ENCODE data around the gene ZNF574. TPM values are rescaled to one million over a fixed set of nuclear protein-coding genes. Genes with fewer than 3 reads are reported as not detected.
A peak's percentile ranks its signal among the peaks of the same experiment; 100 is the strongest.

The ZNF574 gene
- total RNA-seq, 1 donor from 2014 or later, result 20.0 TPM

DNA sequence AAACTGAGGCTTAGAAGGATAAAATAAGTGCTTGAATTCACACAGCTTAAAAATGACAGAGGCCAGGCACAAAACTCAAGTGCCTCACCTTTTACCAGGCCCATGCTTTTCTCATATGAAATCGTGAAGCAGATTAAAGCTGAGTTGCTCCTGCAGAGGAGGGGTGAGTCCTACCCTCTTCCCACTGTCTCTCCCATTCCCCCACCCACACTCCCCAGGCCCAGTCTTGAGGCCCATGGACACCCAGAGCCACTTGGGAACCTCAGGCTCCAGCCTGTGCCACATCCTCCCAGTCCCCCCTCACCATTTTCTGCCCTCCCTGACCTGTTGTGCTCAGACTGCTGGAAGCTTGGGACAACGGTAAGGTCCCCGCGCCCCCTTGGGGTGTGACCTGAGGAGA lies 17.5 kb downstream of the ZNF574 start:
- Histone ChIP-seq H3K4me2 (ENCODE audit: low read length) (no peak overlapping the region), H2AFZ (ENCODE audit: low read depth, low read length) (no peak overlapping the region), H3K9me3 (ENCODE audit: insufficient read depth, low read depth, low read length) (no peaks in the 10 kb centered on the region), H3K79me2 (ENCODE audit: insufficient read depth, low read length) (no peaks in the 10 kb centered on the region), H4K20me1 (ENCODE audit: insufficient read depth, low read length) (no peaks in the 10 kb centered on the region), H3K4me3 (ENCODE audit: insufficient read depth, low read depth, low read length) (no peak overlapping the region), H3K27me3 (ENCODE audit: insufficient read depth, low read length) (no peaks in the 10 kb centered on the region), H3K36me3 (ENCODE audit: insufficient read depth, low read length) (no peaks in the 10 kb centered on the region), H3K27ac (ENCODE audit: low read depth, low read length) (no peak overlapping the region), H3K9ac (ENCODE audit: low read length) (no peak overlapping the region), H3K4me1 (ENCODE audit: insufficient read depth, low read length) (peaks cover 11% of the 10 kb centered on the region)
- Mint-ChIP-seq H3K27ac (ENCODE audit: unreplicated experiment) (no peak overlapping the region), H3K9me3 (ENCODE audit: unreplicated experiment) (no peaks in the 10 kb centered on the region), H3K36me3 (ENCODE audit: low read depth, unreplicated experiment) (peaks cover 4% of the 10 kb centered on the region), H3K27me3 (ENCODE audit: low read depth, unreplicated experiment) (peaks cover 10% of the 10 kb centered on the region), H3K4me1 (ENCODE audit: low read depth, unreplicated experiment) (peaks cover 17% of the 10 kb centered on the region), H3K4me3 (ENCODE audit: unreplicated experiment) (no peak overlapping the region)
- TF ChIP-seq, protein P1, sequence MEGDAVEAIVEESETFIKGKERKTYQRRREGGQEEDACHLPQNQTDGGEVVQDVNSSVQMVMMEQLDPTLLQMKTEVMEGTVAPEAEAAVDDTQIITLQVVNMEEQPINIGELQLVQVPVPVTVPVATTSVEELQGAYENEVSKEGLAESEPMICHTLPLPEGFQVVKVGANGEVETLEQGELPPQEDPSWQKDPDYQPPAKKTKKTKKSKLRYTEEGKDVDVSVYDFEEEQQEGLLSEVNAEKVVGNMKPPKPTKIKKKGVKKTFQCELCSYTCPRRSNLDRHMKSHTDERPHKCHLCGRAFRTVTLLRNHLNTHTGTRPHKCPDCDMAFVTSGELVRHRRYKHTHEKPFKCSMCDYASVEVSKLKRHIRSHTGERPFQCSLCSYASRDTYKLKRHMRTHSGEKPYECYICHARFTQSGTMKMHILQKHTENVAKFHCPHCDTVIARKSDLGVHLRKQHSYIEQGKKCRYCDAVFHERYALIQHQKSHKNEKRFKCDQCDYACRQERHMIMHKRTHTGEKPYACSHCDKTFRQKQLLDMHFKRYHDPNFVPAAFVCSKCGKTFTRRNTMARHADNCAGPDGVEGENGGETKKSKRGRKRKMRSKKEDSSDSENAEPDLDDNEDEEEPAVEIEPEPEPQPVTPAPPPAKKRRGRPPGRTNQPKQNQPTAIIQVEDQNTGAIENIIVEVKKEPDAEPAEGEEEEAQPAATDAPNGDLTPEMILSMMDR (IDR thresholded peaks at IDR 0.05; ENCODE audit: insufficient read depth, low read depth, low read length), result no peak
- no peak for TF ChIP-seq EZH2 (IDR thresholded peaks at IDR 0.05; ENCODE audit: insufficient read depth, low read length)
- no peak for DNase-seq (ENCODE audit: low read depth)
- FAIRE-seq, result no peak

DNA sequence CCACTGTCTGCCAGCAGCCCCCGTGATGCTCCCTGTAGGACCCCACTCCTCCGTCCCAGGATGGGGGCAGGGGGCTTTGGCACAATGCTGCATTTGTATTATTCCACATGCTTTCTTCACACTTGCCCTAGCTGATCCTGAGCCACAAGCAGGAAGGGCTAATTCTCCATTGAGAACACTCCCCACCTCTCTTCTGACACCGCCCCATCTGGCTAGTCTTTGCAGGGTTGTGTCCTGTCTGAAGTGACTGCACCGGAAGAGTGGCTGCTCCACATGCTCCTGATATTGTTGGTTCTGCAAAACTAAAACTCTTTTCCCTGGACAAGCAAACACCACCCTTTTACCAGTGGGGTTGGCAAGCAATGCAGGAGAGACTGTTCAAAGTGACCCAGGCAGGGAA lies 18.0 kb downstream of the ZNF574 start:
- Mint-ChIP-seq H3K36me3 (ENCODE audit: low read depth, unreplicated experiment) (peaks cover 4% of the 10 kb centered on the region), H3K4me1 (ENCODE audit: low read depth, unreplicated experiment) (peaks cover 13% of the 10 kb centered on the region), H3K4me3 (ENCODE audit: unreplicated experiment) (peak overlapping the region; percentile 41), H3K9me3 (ENCODE audit: unreplicated experiment) (no peaks in the 10 kb centered on the region), H3K27me3 (ENCODE audit: low read depth, unreplicated experiment) (peaks cover 10% of the 10 kb centered on the region), H3K27ac (ENCODE audit: unreplicated experiment) (no peak overlapping the region)
- no peak overlapping the region for H3K27ac ChIP-seq (ENCODE audit: low read depth, low read length)
- no peaks in the 10 kb centered on the region for H3K36me3 ChIP-seq (ENCODE audit: insufficient read depth, low read length)
- H4K20me1 ChIP-seq (ENCODE audit: insufficient read depth, low read length), result no peaks in the 10 kb centered on the region
- no peak for TF ChIP-seq EZH2 (IDR thresholded peaks at IDR 0.05; ENCODE audit: insufficient read depth, low read length)
- TF ChIP-seq, protein P1 (IDR thresholded peaks at IDR 0.05; ENCODE audit: insufficient read depth, low read depth, low read length), result no peak
- H3K79me2 ChIP-seq (ENCODE audit: insufficient read depth, low read length), result no peaks in the 10 kb centered on the region
- DNase-seq (ENCODE audit: low read depth) (no peak), FAIRE-seq (no peak)
- H3K9me3 ChIP-seq (ENCODE audit: insufficient read depth, low read depth, low read length), result no peaks in the 10 kb centered on the region
- H3K27me3 ChIP-seq (ENCODE audit: insufficient read depth, low read length), result no peaks in the 10 kb centered on the region
- H3K4me3 ChIP-seq (ENCODE audit: insufficient read depth, low read depth, low read length), result no peak overlapping the region
- H3K4me1 ChIP-seq (ENCODE audit: insufficient read depth, low read length), result peaks cover 7% of the 10 kb centered on the region
- no peak overlapping the region for H2AFZ ChIP-seq (ENCODE audit: low read depth, low read length)
- no peak overlapping the region for H3K4me2 ChIP-seq (ENCODE audit: low read length)
- no peak overlapping the region for H3K9ac ChIP-seq (ENCODE audit: low read length)

DNA sequence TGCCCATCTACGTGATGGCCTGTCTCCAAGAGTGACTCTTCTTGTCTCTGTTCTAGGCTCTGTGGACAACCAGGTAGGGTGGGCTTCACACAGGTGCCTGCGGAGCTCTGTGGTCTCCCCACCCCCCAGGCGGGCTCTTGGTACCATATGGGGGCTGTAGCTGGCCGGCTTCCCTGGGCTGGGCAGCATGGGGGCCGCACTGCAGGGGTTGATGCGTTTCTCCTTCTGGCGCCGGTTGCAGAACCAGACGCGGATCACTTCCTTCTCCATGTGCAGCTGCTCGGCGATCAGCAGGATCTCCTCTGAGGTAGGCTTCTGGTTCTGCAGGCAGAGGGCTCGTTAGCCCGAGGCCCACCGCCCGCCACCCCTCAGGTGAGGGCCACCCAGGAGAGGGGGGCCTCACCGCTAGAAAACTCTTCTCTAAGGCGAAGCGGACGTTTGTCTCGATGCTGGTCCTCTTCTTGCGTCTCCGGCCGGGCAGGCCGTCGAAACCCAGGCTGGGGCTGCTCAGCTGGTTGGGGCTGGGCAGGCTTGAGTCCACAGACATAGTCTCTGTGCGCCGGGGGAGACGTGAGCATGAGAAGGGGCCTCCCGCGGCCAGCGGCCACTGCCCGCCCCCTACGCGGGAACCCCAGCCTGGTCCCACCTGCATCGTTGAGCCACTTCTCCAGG lies 19.3 kb downstream of the ZNF574 start:
- H3K4me2 ChIP-seq (ENCODE audit: low read length), result no peak overlapping the region
- no peaks in the 10 kb centered on the region for H4K20me1 ChIP-seq (ENCODE audit: insufficient read depth, low read length)
- Mint-ChIP-seq H3K4me3 (ENCODE audit: unreplicated experiment) (no peak overlapping the region), H3K27ac (ENCODE audit: unreplicated experiment) (no peak overlapping the region), H3K4me1 (ENCODE audit: low read depth, unreplicated experiment) (peaks cover 8% of the 10 kb centered on the region), H3K36me3 (ENCODE audit: low read depth, unreplicated experiment) (peaks cover 4% of the 10 kb centered on the region), H3K27me3 (ENCODE audit: low read depth, unreplicated experiment) (peaks cover 10% of the 10 kb centered on the region), H3K9me3 (ENCODE audit: unreplicated experiment) (no peaks in the 10 kb centered on the region)
- no peak overlapping the region for H3K4me3 ChIP-seq (ENCODE audit: insufficient read depth, low read depth, low read length)
- H3K9me3 ChIP-seq (ENCODE audit: insufficient read depth, low read depth, low read length), result no peaks in the 10 kb centered on the region
- no peak overlapping the region for H2AFZ ChIP-seq (ENCODE audit: low read depth, low read length)
- TF ChIP-seq EZH2 (IDR thresholded peaks at IDR 0.05; ENCODE audit: insufficient read depth, low read length), result no peak
- no peaks in the 10 kb centered on the region for H3K27me3 ChIP-seq (ENCODE audit: insufficient read depth, low read length)
- no peaks in the 10 kb centered on the region for H3K36me3 ChIP-seq (ENCODE audit: insufficient read depth, low read length)
- no peak for DNase-seq (ENCODE audit: low read depth)
- peaks cover 4% of the 10 kb centered on the region for H3K4me1 ChIP-seq (ENCODE audit: insufficient read depth, low read length)
- no peak for FAIRE-seq
- no peak overlapping the region for H3K27ac ChIP-seq (ENCODE audit: low read depth, low read length)
- H3K79me2 ChIP-seq (ENCODE audit: insufficient read depth, low read length), result no peaks in the 10 kb centered on the region
- H3K9ac ChIP-seq (ENCODE audit: low read length), result no peak overlapping the region

All from astrocyte (in vitro differentiated cells and primary cell).